DOHH2 (cell line): ENCODE results near the gene RPE65.

Experiments used
- H3F3A ChIP-seq: fragments of 200-600 bp; sonication (generic), shearing (Covaris generic); 2 replicates; pipeline ENCODE4 v1.6.0; 2016; ENCODE audit warnings: antibody characterized with exemption, mild to moderate bottlenecking; ENCODE audit not compliant: control insufficient read depth, insufficient read depth
- H3K27ac ChIP-seq: fragments of 200-600 bp; sonication (generic); 2 replicates; pipeline ENCODE4 v1.5.1; 2014; ENCODE audit warnings: low read depth, mild to moderate bottlenecking, low read length, moderate library complexity
- H3K27me3 ChIP-seq: fragments of 200-600 bp; sonication (generic); 2 replicates; pipeline ENCODE4 v1.6.1; 2014; ENCODE audit warnings: mild to moderate bottlenecking, low read length, mixed read lengths; ENCODE audit not compliant: control insufficient read depth
- H3K36me3 ChIP-seq: fragments of 200-600 bp; sonication (generic); 2 replicates; pipeline ENCODE4 v1.6.1; 2014; ENCODE audit warnings: mild to moderate bottlenecking, low read length, moderate library complexity, mixed read lengths; ENCODE audit not compliant: control insufficient read depth
- H3K4me1 ChIP-seq: fragments of 200-600 bp; sonication (generic); 2 replicates; pipeline ENCODE4 v1.6.1; 2014; ENCODE audit warnings: mild to moderate bottlenecking, low read length, mixed read lengths; ENCODE audit not compliant: control insufficient read depth
- H3K4me2 ChIP-seq: fragments of 200-600 bp; sonication (generic); 2 replicates; pipeline ENCODE4 v1.6.0; 2014; ENCODE audit warnings: mild to moderate bottlenecking, low read length, moderate library complexity
- H3K4me3 ChIP-seq: fragments of 200-600 bp; sonication (generic); 2 replicates; pipeline ENCODE4 v1.5.1; 2014; ENCODE audit warnings: mild to moderate bottlenecking, low read length, mixed read lengths
- H3K79me2 ChIP-seq: fragments of 200-600 bp; sonication (generic); 2 replicates; pipeline ENCODE4 v1.6.1; 2014; ENCODE audit warnings: mild to moderate bottlenecking, low read length, mixed read lengths; ENCODE audit not compliant: control insufficient read depth
- H3K9me2 ChIP-seq: fragments of 200-600 bp; sonication (generic); replicated peaks from 2 replicates; pipeline ENCODE4 v1.6.1; 2014; ENCODE audit warnings: mild to moderate bottlenecking, low read length, mixed read lengths; ENCODE audit not compliant: control insufficient read depth
- H3K9me3 ChIP-seq: fragments of 200-600 bp; sonication (generic); 2 replicates; pipeline ENCODE4 v1.6.1; 2014; ENCODE audit warnings: antibody characterized with exemption, low read length, mixed read lengths; ENCODE audit not compliant: control insufficient read depth, insufficient read depth
- H4K20me1 ChIP-seq: fragments of 200-600 bp; sonication (generic); 2 replicates; pipeline ENCODE4 v1.6.0; 2014; ENCODE audit warnings: low read depth, mild to moderate bottlenecking, antibody characterized with exemption, low read length, moderate library complexity; ENCODE audit not compliant: control insufficient read depth, insufficient read depth
- CTCF ChIP-seq: fragments of 200-600 bp; sonication (generic); IDR thresholded peaks from one replicate; pipeline ENCODE4 v1.5.1; 2014; ENCODE audit warnings: antibody characterized with exemption, mild to moderate bottlenecking, low read depth, low read length; ENCODE audit not compliant: poor library complexity, severe bottlenecking
- EZH2phosphoT487 ChIP-seq: fragments of 200-600 bp; sonication (generic); IDR thresholded peaks from 2 replicates; pipeline ENCODE4 v1.6.1; 2017; ENCODE audit warnings: borderline replicate concordance, mild to moderate bottlenecking, antibody characterized with exemption, low read length, moderate library complexity, mixed read lengths

Gene RPE65

DNA sequence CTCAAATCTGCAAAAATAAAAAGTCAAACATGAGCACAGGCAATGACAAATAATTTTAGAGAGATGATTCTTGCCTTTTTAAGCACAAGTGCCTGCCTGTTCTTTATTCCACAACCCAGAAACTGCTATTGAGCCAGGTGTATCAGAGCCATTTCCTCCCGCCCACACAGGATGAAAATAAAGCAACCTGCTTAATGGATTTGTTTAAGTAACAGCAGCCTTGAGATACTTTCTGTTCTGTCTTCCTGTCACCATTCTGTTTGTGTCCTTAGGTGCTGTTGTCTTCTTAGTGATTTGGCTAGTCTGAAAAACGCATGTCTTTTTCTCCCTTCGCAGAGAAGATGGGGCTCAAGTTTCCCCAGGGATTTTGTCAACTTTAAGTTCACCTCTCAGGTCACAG lies 11.4 kb downstream of the RPE65 start:
- Histone ChIP-seq H3K27me3 (peaks cover 4% of the 10 kb centered on the region), H3K4me2 (no peak overlapping the region)
- no peak for TF ChIP-seq EZH2phosphoT487

DNA sequence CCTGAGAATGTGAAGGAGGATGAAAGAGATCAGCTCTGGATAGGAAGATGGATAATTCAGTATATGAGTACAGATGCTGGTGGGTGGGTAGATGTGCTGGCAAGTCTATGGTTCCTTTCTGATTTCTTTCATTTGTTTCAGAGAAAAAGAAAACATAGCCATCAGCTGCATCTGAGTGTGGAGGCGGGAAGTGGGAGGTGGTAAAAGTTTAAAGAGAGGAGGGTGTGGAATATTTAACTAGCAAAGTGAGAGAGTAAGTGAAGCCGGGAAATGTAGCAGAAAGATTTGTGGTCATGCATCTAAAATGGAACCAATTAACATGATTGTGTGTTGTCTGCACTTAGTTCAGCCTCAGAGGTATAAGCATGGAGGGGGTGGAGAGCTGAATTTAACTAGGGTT lies 16.4 kb downstream of the RPE65 start:
- Histone ChIP-seq H3K9me2 (no peaks in the 10 kb centered on the region), H3K79me2 (no peaks in the 10 kb centered on the region), H3K27ac (no peak overlapping the region), H3K27me3 (peaks cover 2% of the 10 kb centered on the region), H3K4me3 (no peak overlapping the region), H3K4me1 (no peaks in the 10 kb centered on the region), H3K4me2 (no peak overlapping the region), H4K20me1 (no peaks in the 10 kb centered on the region), H3K9me3 (no peaks in the 10 kb centered on the region), H3F3A (no peaks in the 10 kb centered on the region), H3K36me3 (no peaks in the 10 kb centered on the region)
- TF ChIP-seq CTCF (no peak), EZH2phosphoT487 (no peak)

More for the DNA sequence above, 11.4 kb downstream of the RPE65 start:
- Histone ChIP-seq H3K4me1 (no peaks in the 10 kb centered on the region), H3K27ac (no peak overlapping the region), H3K4me3 (no peak overlapping the region), H3K36me3 (no peaks in the 10 kb centered on the region), H3K9me2 (no peaks in the 10 kb centered on the region), H3K79me2 (no peaks in the 10 kb centered on the region), H3F3A (no peaks in the 10 kb centered on the region), H3K9me3 (no peaks in the 10 kb centered on the region), H4K20me1 (no peaks in the 10 kb centered on the region)

GRCh38 chr1:68431076-68431475 lies 18.7 kb downstream of the RPE65 start:
- H3K4me1 ChIP-seq, result no peaks in the 10 kb centered on the region
- H4K20me1 ChIP-seq, result no peaks in the 10 kb centered on the region
- H3F3A ChIP-seq, result no peaks in the 10 kb centered on the region
- no peaks in the 10 kb centered on the region for H3K9me2 ChIP-seq
- H3K27me3 ChIP-seq, result peaks cover 2% of the 10 kb centered on the region
- H3K9me3 ChIP-seq, result no peaks in the 10 kb centered on the region
- H3K4me2 ChIP-seq, result no peak overlapping the region
- no peak overlapping the region for H3K27ac ChIP-seq
- H3K79me2 ChIP-seq, result no peaks in the 10 kb centered on the region
- H3K36me3 ChIP-seq, result no peaks in the 10 kb centered on the region
- no peak for TF ChIP-seq CTCF
- no peak for TF ChIP-seq EZH2phosphoT487
- no peak overlapping the region for H3K4me3 ChIP-seq

- no peaks in the 10 kb centered on the region for H3K36me3 ChIP-seq
- no peaks in the 10 kb centered on the region for H3K9me3 ChIP-seq
- no peak overlapping the region for H3K4me3 ChIP-seq
- TF ChIP-seq EZH2phosphoT487 (no peak), CTCF (no peak)
- no peak overlapping the region for H3K4me2 ChIP-seq
- H3K27me3 ChIP-seq, result no peaks in the 10 kb centered on the region; the same call in 1 of the 2 replicates
- H3K4me1 ChIP-seq, result no peaks in the 10 kb centered on the region
- no peaks in the 10 kb centered on the region for H3K9me2 ChIP-seq
- H3F3A ChIP-seq, result no peaks in the 10 kb centered on the region
- no peak overlapping the region for H3K27ac ChIP-seq
- H3K79me2 ChIP-seq, result no peaks in the 10 kb centered on the region
- no peaks in the 10 kb centered on the region for H4K20me1 ChIP-seq
Measured at GRCh38 chr1:68429233-68429808, 20.4 kb downstream of the RPE65 start.
